Measurements from ENCODE around the gene ABHD17A. TPM values are rescaled to one million over a fixed set of nuclear protein-coding genes. Genes with fewer than 3 reads are reported as not detected.

The ABHD17A gene
- total RNA-seq, 1 experiment from 2014 or later = 68.2 TPM

GRCh38 chr19:1871630-1872029, 13.7 kb downstream of the ABHD17A start:
- peaks cover 3 to 13% of the 10 kb centered on the region in 2 experiments; a peak in 2 of 4 replicates for H3K36me3 ChIP-seq (ENCODE audit: control insufficient read depth in 1 of 2, insufficient read depth in 2 of 2, low read length in 2 of 2)
- H3K27ac ChIP-seq (ENCODE audit: low read depth, low read length) = no peak overlapping the region
- DNase-seq (ENCODE audit: low read depth, low spot score) (no peak), ATAC-seq (no peak)
- H3K27me3 ChIP-seq (ENCODE audit: insufficient read depth, low read length) = no peaks in the 10 kb centered on the region
- H3K9me3 ChIP-seq (ENCODE audit: control insufficient read depth in 1 of 2, insufficient read depth in 1 of 2, low read depth in 1 of 2, low read length in 2 of 2) = no peaks in the 10 kb centered on the region
- ChIA-PET POLR2A (no interaction called here), RAD21 (ENCODE audit: low non-redundant PET in 1 of 2, low total read pairs in 2 of 2, uncharacterized antibody in 2 of 2, unreplicated experiment in 2 of 2) (no interaction called here), CTCF (no interaction called here)
- H3K79me2 ChIP-seq (ENCODE audit: insufficient read depth, low read length) = peaks cover 49% of the 10 kb centered on the region
- peaks cover 15 to 30% of the 10 kb centered on the region in 2 experiments for H3K4me1 ChIP-seq (ENCODE audit: control insufficient read depth in 1 of 2, insufficient read depth in 2 of 2, low read length in 2 of 2)
- TF ChIP-seq FOSL1 (IDR thresholded peaks at IDR 0.05; ENCODE audit: low read depth) = no peak
- no TSS peak for BruUV-seq (replicated peaks)
- peaks cover 11% of the 10 kb centered on the region; the same call in 1 of the 2 replicates for H4K20me1 ChIP-seq (ENCODE audit: insufficient read depth)
- H3K4me3 ChIP-seq (replicated peaks in 1 of 2; ENCODE audit: low read depth in 1 of 2, low read length in 2 of 2) = no peak overlapping the region
- H3K4me2 ChIP-seq (ENCODE audit: low read length) = no peak overlapping the region
- intact Hi-C loops (cut with micrococcal nuclease) = no loop called here
- H3K9ac ChIP-seq (ENCODE audit: low read length) = no peak overlapping the region
- no peaks in the 10 kb centered on the region for H3K9me2 ChIP-seq (ENCODE audit: insufficient read depth)
- no peak overlapping the region for H2AFZ ChIP-seq (ENCODE audit: low read depth, low read length, poor library complexity, severe bottlenecking)

DNA sequence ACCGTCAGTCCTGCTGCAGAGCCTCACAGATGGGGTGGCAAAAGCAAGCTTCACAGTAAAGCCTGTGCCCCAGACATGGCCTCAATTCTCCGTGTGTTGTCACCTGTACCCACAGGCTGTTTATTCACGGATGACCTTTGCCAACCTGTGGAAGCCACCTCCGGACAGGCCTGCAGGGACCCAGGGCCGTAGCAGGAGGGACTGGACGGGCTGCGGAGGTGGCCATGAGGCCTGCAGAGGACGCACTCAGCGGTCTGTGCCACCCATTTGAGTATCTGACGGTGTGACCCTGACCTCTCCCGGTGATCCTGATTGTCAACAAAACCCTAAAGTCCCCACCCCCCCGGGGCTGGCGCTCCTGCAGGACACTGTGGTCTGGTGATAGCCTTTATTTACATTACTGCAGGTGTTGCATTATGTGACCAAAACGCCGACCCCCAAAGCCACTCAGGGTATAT, 14.1 kb downstream of the ABHD17A start:
- H3K4me2 ChIP-seq (ENCODE audit: low read length) = no peak overlapping the region
- RAD21 ChIA-PET (ENCODE audit: low non-redundant PET in 1 of 2, low total read pairs in 2 of 2, uncharacterized antibody in 2 of 2, unreplicated experiment in 2 of 2) = no interaction called here

More for the DNA sequence above, 14.1 kb downstream of the ABHD17A start:
- intact Hi-C loops (cut with micrococcal nuclease) = no loop called here
- H3K9me3 ChIP-seq (ENCODE audit: control insufficient read depth in 1 of 2, insufficient read depth in 1 of 2, low read depth in 1 of 2, low read length in 2 of 2) = no peaks in the 10 kb centered on the region
- CTCF ChIA-PET = no interaction called here
- no peak overlapping the region for H3K4me3 ChIP-seq (replicated peaks in 1 of 2; ENCODE audit: low read depth in 1 of 2, low read length in 2 of 2)
- no peak overlapping the region for H3K27ac ChIP-seq (ENCODE audit: low read depth, low read length)
- H2AFZ ChIP-seq (ENCODE audit: low read depth, low read length, poor library complexity, severe bottlenecking) = no peak overlapping the region
- H3K36me3 ChIP-seq (ENCODE audit: control insufficient read depth in 1 of 2, insufficient read depth in 2 of 2, low read length in 2 of 2) = peaks cover 3 to 13% of the 10 kb centered on the region in 2 experiments; a peak in 2 of 4 replicates
- no peaks in the 10 kb centered on the region for H3K9me2 ChIP-seq (ENCODE audit: insufficient read depth)
- H3K4me1 ChIP-seq (ENCODE audit: control insufficient read depth in 1 of 2, insufficient read depth in 2 of 2, low read length in 2 of 2) = peaks cover 12 to 25% of the 10 kb centered on the region in 2 experiments
- POLR2A ChIA-PET = no interaction called here
- BruUV-seq (replicated peaks) = no TSS peak
- ATAC-seq (no peak), DNase-seq (ENCODE audit: low read depth, low spot score) (no peak)
- H4K20me1 ChIP-seq (ENCODE audit: insufficient read depth) = peaks cover 11% of the 10 kb centered on the region; the same call in 1 of the 2 replicates
- H3K9ac ChIP-seq (ENCODE audit: low read length) = no peak overlapping the region
- peaks cover 49% of the 10 kb centered on the region for H3K79me2 ChIP-seq (ENCODE audit: insufficient read depth, low read length)
- TF ChIP-seq ELF1 (IDR thresholded peaks at IDR 0.05; ENCODE audit: borderline replicate concordance, low read depth) = no peak
- TF ChIP-seq, protein P1, sequence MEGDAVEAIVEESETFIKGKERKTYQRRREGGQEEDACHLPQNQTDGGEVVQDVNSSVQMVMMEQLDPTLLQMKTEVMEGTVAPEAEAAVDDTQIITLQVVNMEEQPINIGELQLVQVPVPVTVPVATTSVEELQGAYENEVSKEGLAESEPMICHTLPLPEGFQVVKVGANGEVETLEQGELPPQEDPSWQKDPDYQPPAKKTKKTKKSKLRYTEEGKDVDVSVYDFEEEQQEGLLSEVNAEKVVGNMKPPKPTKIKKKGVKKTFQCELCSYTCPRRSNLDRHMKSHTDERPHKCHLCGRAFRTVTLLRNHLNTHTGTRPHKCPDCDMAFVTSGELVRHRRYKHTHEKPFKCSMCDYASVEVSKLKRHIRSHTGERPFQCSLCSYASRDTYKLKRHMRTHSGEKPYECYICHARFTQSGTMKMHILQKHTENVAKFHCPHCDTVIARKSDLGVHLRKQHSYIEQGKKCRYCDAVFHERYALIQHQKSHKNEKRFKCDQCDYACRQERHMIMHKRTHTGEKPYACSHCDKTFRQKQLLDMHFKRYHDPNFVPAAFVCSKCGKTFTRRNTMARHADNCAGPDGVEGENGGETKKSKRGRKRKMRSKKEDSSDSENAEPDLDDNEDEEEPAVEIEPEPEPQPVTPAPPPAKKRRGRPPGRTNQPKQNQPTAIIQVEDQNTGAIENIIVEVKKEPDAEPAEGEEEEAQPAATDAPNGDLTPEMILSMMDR (IDR thresholded peaks at IDR 0.05 in 2 of 3, conservative IDR thresholded peaks at IDR 0.05 in 1 of 3; ENCODE audit: borderline replicate concordance in 1 of 3, insufficient read depth in 1 of 3, low read depth in 2 of 3, low read length in 2 of 3) = no peak
- H3K27me3 ChIP-seq (ENCODE audit: insufficient read depth, low read length) = no peaks in the 10 kb centered on the region
